Measurements from ENCODE around the gene HNRNPH3. TPM values are rescaled to one million over a fixed set of nuclear protein-coding genes. Genes with fewer than 3 reads are reported as not detected.

The HNRNPH3 gene, protein sequence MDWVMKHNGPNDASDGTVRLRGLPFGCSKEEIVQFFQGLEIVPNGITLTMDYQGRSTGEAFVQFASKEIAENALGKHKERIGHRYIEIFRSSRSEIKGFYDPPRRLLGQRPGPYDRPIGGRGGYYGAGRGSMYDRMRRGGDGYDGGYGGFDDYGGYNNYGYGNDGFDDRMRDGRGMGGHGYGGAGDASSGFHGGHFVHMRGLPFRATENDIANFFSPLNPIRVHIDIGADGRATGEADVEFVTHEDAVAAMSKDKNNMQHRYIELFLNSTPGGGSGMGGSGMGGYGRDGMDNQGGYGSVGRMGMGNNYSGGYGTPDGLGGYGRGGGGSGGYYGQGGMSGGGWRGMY
- 116 TPM for total RNA-seq

DNA sequence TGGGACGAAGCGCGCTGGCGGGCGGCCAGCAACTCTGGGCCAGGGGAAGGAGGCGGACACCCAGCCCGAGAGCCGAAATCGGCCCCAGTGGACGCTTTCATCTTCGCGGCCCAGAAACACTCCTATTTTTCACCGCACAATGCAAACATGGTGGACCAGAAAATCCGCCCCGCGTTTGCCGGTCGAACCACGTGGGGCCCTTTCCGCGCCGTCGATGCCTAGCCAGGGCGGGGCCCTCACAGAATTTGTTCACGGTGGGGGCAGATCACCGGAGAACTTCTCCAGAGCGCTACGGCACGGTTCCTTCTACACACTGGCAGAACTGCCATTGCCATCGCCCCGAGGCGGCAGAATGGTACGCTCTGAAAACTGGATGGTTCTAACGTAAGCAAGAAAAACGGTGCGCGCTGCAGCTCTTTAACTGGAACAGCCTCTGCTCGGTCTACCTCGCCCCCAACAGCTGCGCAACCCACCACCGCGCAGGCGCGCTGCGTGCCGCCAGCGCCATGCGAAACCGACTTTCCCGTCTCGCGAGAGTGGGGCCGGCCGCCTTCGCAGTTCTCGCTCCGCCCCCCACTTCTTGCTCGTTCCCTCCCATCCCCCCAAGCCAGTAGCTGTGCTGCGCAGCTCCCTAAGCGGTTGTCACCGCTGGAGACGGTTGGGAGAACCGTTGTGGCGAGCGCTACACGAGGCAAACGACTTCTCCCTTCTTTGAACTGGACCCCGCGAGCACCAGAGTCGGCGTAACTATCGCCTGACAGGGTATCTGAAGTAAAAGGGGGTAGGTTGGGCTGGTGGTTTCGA, at the start of gene HNRNPH3:
Gene HNRNPH3 (plus strand): TSS at position 610 of the 804 bp plus-strand sequence. CDS start 5,158 bp downstream, outside the sequence.

DNA sequence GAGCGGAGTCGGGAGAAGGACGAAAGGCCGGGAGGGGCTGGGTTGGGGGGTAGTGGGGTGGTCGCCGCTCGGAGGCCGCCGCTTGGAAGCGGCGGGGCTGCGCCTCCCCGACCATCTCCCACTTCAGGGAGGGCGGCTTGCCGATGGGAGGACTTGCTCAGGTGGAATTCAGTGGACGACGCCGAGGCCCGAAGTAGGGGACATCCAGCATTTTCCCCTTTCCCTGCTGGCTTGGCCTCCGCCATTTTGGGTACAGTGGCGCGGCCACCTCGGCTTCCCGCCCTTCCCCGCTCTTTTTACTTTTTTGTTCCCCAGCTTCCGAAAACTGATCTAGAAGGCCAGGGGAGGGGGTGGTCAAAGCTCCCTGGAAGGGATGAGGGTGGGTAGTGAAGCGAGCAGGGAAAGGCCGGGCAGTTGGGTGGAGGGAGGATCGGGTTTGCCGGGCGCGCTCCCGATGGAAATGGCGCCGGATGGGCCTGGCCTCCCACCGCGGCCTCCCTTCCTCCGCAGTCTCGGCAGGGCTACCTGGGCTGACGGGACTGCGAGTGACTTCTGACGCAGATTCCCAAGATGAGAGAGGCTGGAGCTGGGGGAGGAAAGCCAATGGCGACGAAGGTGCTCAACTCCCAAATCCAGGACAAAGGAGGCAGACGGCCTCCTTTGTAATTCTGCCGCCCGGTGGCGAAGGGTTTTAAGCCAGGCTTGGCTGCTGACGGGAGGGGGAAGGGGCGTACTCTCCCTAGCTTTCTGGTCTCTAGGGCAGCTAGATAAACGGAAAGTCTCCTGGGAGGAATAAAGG, 594 bp downstream of the HNRNPH3 start, which contains the start of gene PBLD:
Gene PBLD (minus strand): TSS at position 670 of the 799 bp plus-strand sequence. CDS start 26,084 bp downstream, outside the sequence.

Other genes with a start within 250 kb of the HNRNPH3 start
- 7.0 TPM for gene MYPN, start 222.6 kb upstream of the HNRNPH3 start, total RNA-seq
- gene ATOH7, start 100.0 kb upstream of the HNRNPH3 start, total RNA-seq: 11.4 TPM
- gene PBLD, start 864 bp downstream of the HNRNPH3 start, total RNA-seq: 11.3 TPM
- gene RUFY2, start 75.2 kb downstream of the HNRNPH3 start, total RNA-seq: 68.5 TPM
- gene DNA2, start 139.9 kb downstream of the HNRNPH3 start, total RNA-seq: 10.2 TPM
- 25.3 TPM for gene SLC25A16, start 195.5 kb downstream of the HNRNPH3 start, total RNA-seq
- 55.9 TPM for gene TET1, start 228.3 kb downstream of the HNRNPH3 start, total RNA-seq

Measured in camera-type eye (tissue), 1 donor.